GM12878 (cell line): Measurements from ENCODE around the gene TIPARP.

Experiments used
- CHD1 ChIP-seq: IDR thresholded peaks from 2 replicates; pipeline ENCODE4 v1.6.1; 2012; ENCODE audit warnings: low read depth, low read length, improper control_type of control experiment
- HDAC6 ChIP-seq: fragments of 200-600 bp; sonication (generic); IDR thresholded peaks from one replicate; pipeline ENCODE4 v1.8.0; 2017; ENCODE audit warnings: antibody characterized with exemption; ENCODE audit not compliant: unreplicated experiment
- JUNB ChIP-seq: IDR thresholded peaks from 2 replicates; pipeline ENCODE4 v1.6.1; 2016; ENCODE audit warnings: antibody characterized with exemption, mild to moderate bottlenecking
- PBX3 ChIP-seq: IDR thresholded peaks from 2 replicates; pipeline ENCODE4 v1.6.1; 2011; ENCODE audit warnings: mild to moderate bottlenecking, low read depth, low read length, moderate library complexity; ENCODE audit not compliant: insufficient replicate concordance
- POLR2A ChIP-seq: IDR thresholded peaks from 2 replicates; pipeline ENCODE4 v1.6.1; 2011; ENCODE audit warnings: low read depth, mild to moderate bottlenecking, low read length
- RAD21 ChIP-seq: IDR thresholded peaks from 2 replicates; pipeline ENCODE4 v1.6.1; 2011; ENCODE audit warnings: mild to moderate bottlenecking, low read depth, low read length, moderate library complexity; ENCODE audit not compliant: insufficient read depth
- USF2 ChIP-seq: IDR thresholded peaks from 2 replicates; pipeline ENCODE4 v1.6.1; 2011; ENCODE audit warnings: low read depth, low read length, improper control_type of control experiment, borderline replicate concordance
- ZNF592 ChIP-seq: fragments of 450-650 bp; IDR thresholded peaks from 2 replicates; pipeline ENCODE4 v1.6.1; 2017; ENCODE audit warnings: mild to moderate bottlenecking, moderate library complexity

GRCh38 chr3:156642750-156643728, 31.4 kb upstream of the TIPARP start:
- no peak for TF ChIP-seq POLR2A
- TF ChIP-seq ZNF592 = no peak
- no peak for TF ChIP-seq CHD1
- no peak for TF ChIP-seq HDAC6
- no peak for TF ChIP-seq PBX3
- no peak for TF ChIP-seq RAD21
- no peak for TF ChIP-seq USF2
- TF ChIP-seq JUNB = no peak
